ENCODE measurements around the gene PRELP.

DNA sequence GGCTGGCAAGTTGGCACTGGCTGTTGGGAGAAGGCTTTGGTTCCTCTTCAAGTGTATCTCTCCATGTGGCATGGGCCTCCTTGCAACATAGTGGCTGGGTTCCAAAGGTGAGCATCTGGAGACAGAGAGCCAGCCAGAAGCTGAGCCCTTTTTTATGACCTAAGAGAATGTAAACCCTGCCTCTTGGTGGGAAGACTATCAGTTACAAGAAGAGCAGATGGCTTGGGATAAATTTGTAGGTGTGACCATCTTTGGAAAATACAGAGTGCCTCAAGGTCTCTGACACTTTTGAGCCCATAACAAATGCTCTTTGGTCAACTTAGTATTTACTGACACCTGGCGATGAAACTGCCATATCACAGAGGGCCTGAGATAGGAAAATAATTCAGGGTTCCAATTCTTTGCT lies 31.4 kb upstream of the PRELP start:
- TF ChIP-seq GLIS3 (CRISPR knock-in tag; IDR thresholded peaks at IDR 0.05) (no peak), CSDC2 (CRISPR knock-in tag; IDR thresholded peaks at IDR 0.05) (no peak), BACH2 (CRISPR knock-in tag; IDR thresholded peaks at IDR 0.05; ENCODE audit: borderline replicate concordance) (no peak), ISL1 (CRISPR knock-in tag; IDR thresholded peaks at IDR 0.05) (no peak)
- TF ChIP-seq, protein P1, sequence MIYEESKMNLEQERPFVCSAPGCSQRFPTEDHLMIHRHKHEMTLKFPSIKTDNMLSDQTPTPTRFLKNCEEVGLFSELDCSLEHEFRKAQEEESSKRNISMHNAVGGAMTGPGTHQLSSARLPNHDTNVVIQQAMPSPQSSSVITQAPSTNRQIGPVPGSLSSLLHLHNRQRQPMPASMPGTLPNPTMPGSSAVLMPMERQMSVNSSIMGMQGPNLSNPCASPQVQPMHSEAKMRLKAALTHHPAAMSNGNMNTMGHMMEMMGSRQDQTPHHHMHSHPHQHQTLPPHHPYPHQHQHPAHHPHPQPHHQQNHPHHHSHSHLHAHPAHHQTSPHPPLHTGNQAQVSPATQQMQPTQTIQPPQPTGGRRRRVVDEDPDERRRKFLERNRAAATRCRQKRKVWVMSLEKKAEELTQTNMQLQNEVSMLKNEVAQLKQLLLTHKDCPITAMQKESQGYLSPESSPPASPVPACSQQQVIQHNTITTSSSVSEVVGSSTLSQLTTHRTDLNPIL (CRISPR knock-in tag; IDR thresholded peaks at IDR 0.05; ENCODE audit: low read depth), result no peak
- TF ChIP-seq, protein P2, sequence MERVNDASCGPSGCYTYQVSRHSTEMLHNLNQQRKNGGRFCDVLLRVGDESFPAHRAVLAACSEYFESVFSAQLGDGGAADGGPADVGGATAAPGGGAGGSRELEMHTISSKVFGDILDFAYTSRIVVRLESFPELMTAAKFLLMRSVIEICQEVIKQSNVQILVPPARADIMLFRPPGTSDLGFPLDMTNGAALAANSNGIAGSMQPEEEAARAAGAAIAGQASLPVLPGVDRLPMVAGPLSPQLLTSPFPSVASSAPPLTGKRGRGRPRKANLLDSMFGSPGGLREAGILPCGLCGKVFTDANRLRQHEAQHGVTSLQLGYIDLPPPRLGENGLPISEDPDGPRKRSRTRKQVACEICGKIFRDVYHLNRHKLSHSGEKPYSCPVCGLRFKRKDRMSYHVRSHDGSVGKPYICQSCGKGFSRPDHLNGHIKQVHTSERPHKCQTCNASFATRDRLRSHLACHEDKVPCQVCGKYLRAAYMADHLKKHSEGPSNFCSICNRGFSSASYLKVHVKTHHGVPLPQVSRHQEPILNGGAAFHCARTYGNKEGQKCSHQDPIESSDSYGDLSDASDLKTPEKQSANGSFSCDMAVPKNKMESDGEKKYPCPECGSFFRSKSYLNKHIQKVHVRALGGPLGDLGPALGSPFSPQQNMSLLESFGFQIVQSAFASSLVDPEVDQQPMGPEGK (CRISPR knock-in tag; IDR thresholded peaks at IDR 0.05; ENCODE audit: borderline replicate concordance), result no peak

Data from SK-N-SH treated with all-trans-retinoic acid at 6 μM for 48 hours (cell line).